ENCODE measurements around the gene WNT7B.

The WNT7B gene

DNA sequence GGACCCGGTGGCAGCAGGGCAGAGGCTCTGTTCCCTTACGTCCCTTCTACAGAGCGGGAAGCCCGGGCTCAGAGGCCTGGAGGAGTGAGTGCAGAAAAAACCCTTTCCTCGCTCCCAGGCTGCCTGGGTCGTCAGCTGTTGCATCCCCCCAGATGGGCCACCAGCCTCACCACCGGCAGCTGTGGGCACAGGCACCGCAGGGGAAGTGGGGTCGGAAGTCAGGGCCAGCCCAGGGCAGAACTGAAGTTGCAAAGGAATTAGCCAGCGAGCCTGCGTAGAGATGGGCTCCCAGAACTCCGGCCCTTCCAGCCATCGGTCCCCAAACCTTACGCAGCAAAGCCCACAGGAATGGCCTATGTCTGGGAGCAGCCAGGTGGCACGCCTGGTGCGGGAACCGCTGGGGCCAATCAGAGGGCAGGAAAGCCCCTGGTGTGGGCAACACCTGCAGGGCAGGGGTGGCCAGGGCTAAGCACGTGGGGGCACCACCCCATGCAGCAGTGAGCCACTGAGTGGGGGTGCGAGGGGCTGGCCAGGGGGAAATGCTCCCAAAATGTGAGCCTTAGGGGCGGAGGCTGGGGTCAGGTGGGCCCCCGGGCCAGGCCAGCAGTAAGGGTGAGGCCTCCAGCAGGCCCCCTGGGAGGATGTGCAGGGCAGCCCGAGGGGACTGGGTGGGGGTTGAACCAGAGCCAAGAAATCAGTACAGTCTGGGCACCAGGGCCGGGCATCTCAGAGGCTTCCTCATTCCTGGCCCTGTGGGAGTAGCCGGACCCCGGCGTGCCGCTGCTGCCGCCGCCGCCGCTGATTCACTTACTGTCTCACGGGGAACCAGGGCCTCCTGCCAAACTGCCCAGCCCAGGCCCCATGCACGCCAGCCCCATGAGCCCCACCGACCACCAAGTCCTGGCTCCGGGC is 58.2 kb downstream of the WNT7B start:
- POLR2A ChIA-PET, result no interaction called here
- Histone ChIP-seq H3K27ac (ENCODE audit: insufficient read depth in 1 of 2, low read depth in 1 of 2, low read length in 2 of 2, poor library complexity in 1 of 2, severe bottlenecking in 2 of 2) (no peak overlapping the region), H3K36me3 (ENCODE audit: control insufficient read depth in 4 of 4, insufficient read depth in 4 of 4, low read length in 3 of 4) (no peaks in the 10 kb centered on the region), H3K4me1 (ENCODE audit: control extremely low read depth in 1 of 4, control insufficient read depth in 4 of 4, insufficient read depth in 4 of 4, low read length in 3 of 4) (peaks cover 0 to 16% (median 13%) of the 10 kb centered on the region in 4 experiments), H3K27me3 (replicated peaks in 2 of 5; ENCODE audit: control insufficient read depth in 4 of 5, insufficient read depth in 5 of 5, low read length in 4 of 5) (peaks cover 0 to 5% (median 0%) of the 10 kb centered on the region in 5 experiments), H3K4me3 (ENCODE audit: control insufficient read depth in 1 of 7, extremely low read depth in 1 of 7, insufficient read depth in 4 of 7, low read depth in 2 of 7, low read length in 6 of 7) (peak overlapping the region in 1 of 7 experiments; percentile 33), H3K9me3 (ENCODE audit: control extremely low read depth in 1 of 5, control insufficient read depth in 4 of 5, insufficient read depth in 2 of 5, low read depth in 1 of 5, low read length in 4 of 5) (peaks cover 0 to 11% (median 7%) of the 10 kb centered on the region in 5 experiments)
- WGBS (ENCODE audit: insufficient coverage), result 58% methylated on average over 35 of the region's 35 CpGs
- peak; percentile 45 to 88 (median 87) for DNase-seq
- CTCF ChIA-PET, result no interaction called here

DNA sequence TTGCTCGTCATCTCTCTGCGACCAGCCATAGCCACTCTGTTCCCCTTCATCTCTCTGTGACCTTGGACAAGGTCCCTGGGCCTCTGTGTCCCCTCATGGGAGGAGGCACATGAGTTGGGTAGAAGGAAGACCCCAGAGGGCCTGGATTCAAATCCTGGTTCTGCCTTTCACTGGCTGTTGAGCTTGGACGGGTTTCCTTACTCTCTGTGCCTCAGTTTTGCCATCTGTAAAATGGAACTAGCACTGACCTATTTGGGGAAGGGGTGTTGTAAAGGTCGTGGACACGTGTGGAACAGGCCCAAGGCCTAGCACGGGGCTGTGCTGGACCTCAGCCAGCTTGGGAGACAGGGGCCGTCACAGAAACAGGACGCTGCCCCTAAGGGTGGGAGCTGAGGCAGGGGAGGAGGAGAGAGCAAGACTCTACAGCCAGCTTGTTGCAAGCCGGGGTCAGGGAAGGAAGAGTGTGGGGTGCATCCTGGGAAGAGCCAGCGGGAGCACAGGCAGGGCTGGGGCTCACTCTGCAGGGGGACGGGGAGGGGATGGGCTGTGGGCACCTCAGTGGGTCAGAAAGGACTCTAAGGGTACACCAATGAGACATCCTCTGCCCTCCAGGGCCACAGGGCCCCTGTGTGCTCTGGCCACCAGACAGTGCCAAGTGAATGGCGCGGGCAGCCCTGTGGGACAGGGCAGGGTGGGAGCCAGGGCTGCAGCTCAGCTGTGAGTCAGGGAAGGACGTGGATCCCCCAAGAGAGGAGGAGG is 59.1 kb downstream of the WNT7B start:
- peaks cover 0 to 16% (median 13%) of the 10 kb centered on the region in 4 experiments for H3K4me1 ChIP-seq (ENCODE audit: control extremely low read depth in 1 of 4, control insufficient read depth in 4 of 4, insufficient read depth in 4 of 4, low read length in 3 of 4)
- H3K4me3 ChIP-seq (ENCODE audit: control insufficient read depth in 1 of 7, extremely low read depth in 1 of 7, insufficient read depth in 4 of 7, low read depth in 2 of 7, low read length in 6 of 7), result peak overlapping the region in 1 of 7 experiments; percentile 12
- no peaks in the 10 kb centered on the region for H3K36me3 ChIP-seq (ENCODE audit: control insufficient read depth in 4 of 4, insufficient read depth in 4 of 4, low read length in 3 of 4)
- peaks cover 0 to 11% (median 7%) of the 10 kb centered on the region in 5 experiments for H3K9me3 ChIP-seq (ENCODE audit: control extremely low read depth in 1 of 5, control insufficient read depth in 4 of 5, insufficient read depth in 2 of 5, low read depth in 1 of 5, low read length in 4 of 5)
- ChIA-PET POLR2A (no interaction called here), CTCF (interaction anchor here (0.5 to 0.6 kb wide), 2 partner anchors 52 to 838 kb away, joined by 3 read pairs; no protein-coding TSS in a partner anchor)
- 77% methylated on average over 12 of the region's 14 CpGs for WGBS (ENCODE audit: insufficient coverage)
- no peak for DNase-seq
- H3K27me3 ChIP-seq (replicated peaks in 2 of 5; ENCODE audit: control insufficient read depth in 4 of 5, insufficient read depth in 5 of 5, low read length in 4 of 5), result peaks cover 0 to 5% (median 0%) of the 10 kb centered on the region in 5 experiments
- no peak overlapping the region for H3K27ac ChIP-seq (ENCODE audit: insufficient read depth in 1 of 2, low read depth in 1 of 2, low read length in 2 of 2, poor library complexity in 1 of 2, severe bottlenecking in 2 of 2)

- POLR2A ChIA-PET, result no interaction called here
Observed at GRCh38 chr22:45917146-45917545, 59.8 kb downstream of the WNT7B start.

GRCh38 chr22:45916515-45916914 is 60.4 kb downstream of the WNT7B start:
- Histone ChIP-seq H3K27ac (ENCODE audit: insufficient read depth in 1 of 2, low read depth in 1 of 2, low read length in 2 of 2, poor library complexity in 1 of 2, severe bottlenecking in 2 of 2) (no peak overlapping the region), H3K27me3 (replicated peaks in 2 of 5; ENCODE audit: control insufficient read depth in 4 of 5, insufficient read depth in 5 of 5, low read length in 4 of 5) (peaks cover 0 to 8% (median 0%) of the 10 kb centered on the region in 5 experiments), H3K36me3 (ENCODE audit: control insufficient read depth in 4 of 4, insufficient read depth in 4 of 4, low read length in 3 of 4) (no peaks in the 10 kb centered on the region), H3K9me3 (ENCODE audit: control extremely low read depth in 1 of 5, control insufficient read depth in 4 of 5, insufficient read depth in 2 of 5, low read depth in 1 of 5, low read length in 4 of 5) (peaks cover 0 to 11% (median 7%) of the 10 kb centered on the region in 5 experiments), H3K4me1 (ENCODE audit: control extremely low read depth in 1 of 4, control insufficient read depth in 4 of 4, insufficient read depth in 4 of 4, low read length in 3 of 4) (peaks cover 0 to 16% (median 13%) of the 10 kb centered on the region in 4 experiments), H3K4me3 (ENCODE audit: control insufficient read depth in 1 of 7, extremely low read depth in 1 of 7, insufficient read depth in 4 of 7, low read depth in 2 of 7, low read length in 6 of 7) (no peak overlapping the region)
- ChIA-PET CTCF (no interaction called here), POLR2A (no interaction called here)
- WGBS (ENCODE audit: insufficient coverage), result 89% methylated on average over 2 of the region's 7 CpGs
- no peak for DNase-seq

More at GRCh38 chr22:45917146-45917545, 59.8 kb downstream of the WNT7B start:
- Histone ChIP-seq H3K4me3 (ENCODE audit: control insufficient read depth in 1 of 7, extremely low read depth in 1 of 7, insufficient read depth in 4 of 7, low read depth in 2 of 7, low read length in 6 of 7) (no peak overlapping the region), H3K27ac (ENCODE audit: insufficient read depth in 1 of 2, low read depth in 1 of 2, low read length in 2 of 2, poor library complexity in 1 of 2, severe bottlenecking in 2 of 2) (no peak overlapping the region), H3K27me3 (replicated peaks in 2 of 5; ENCODE audit: control insufficient read depth in 4 of 5, insufficient read depth in 5 of 5, low read length in 4 of 5) (peaks cover 0 to 5% (median 0%) of the 10 kb centered on the region in 5 experiments), H3K36me3 (ENCODE audit: control insufficient read depth in 4 of 4, insufficient read depth in 4 of 4, low read length in 3 of 4) (no peaks in the 10 kb centered on the region), H3K9me3 (ENCODE audit: control extremely low read depth in 1 of 5, control insufficient read depth in 4 of 5, insufficient read depth in 2 of 5, low read depth in 1 of 5, low read length in 4 of 5) (peaks cover 0 to 11% (median 7%) of the 10 kb centered on the region in 5 experiments), H3K4me1 (ENCODE audit: control extremely low read depth in 1 of 4, control insufficient read depth in 4 of 4, insufficient read depth in 4 of 4, low read length in 3 of 4) (peaks cover 0 to 16% (median 13%) of the 10 kb centered on the region in 4 experiments)
- no peak for DNase-seq
- CTCF ChIA-PET, result interaction anchor here (0.5 to 0.6 kb wide), 2 partner anchors 51 to 279 kb away, joined by 3 to 4 read pairs; no protein-coding TSS in a partner anchor
- WGBS (ENCODE audit: insufficient coverage), result 87% methylated on average over 12 of the region's 12 CpGs

DNA sequence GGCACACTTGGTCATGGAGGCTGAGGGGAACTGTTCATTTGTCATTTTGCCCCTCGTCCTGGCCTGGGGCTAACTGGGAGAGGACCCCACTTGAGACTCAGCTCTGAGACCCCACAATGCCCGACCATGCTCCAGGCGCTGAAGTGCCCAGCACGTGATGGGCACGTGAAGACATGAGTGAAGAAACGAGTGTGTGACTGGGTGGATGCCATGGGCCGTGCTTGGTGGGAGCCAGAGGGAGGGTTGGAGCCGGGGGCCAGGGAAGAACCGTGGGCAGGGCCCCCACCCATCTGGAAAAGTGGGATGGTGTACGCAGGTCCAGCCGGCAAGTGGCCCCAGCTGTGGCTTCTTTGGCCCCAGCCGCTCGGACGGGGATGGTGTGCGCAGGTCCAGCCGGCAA is 61.1 kb downstream of the WNT7B start:
- POLR2A ChIA-PET, result no interaction called here

GRCh38 chr22:45915151-45915550 is 61.8 kb downstream of the WNT7B start:
- Histone ChIP-seq H3K27me3 (replicated peaks in 2 of 5; ENCODE audit: control insufficient read depth in 4 of 5, insufficient read depth in 5 of 5, low read length in 4 of 5) (peaks cover 0 to 9% (median 0%) of the 10 kb centered on the region in 5 experiments), H3K4me1 (ENCODE audit: control extremely low read depth in 1 of 4, control insufficient read depth in 4 of 4, insufficient read depth in 4 of 4, low read length in 3 of 4) (peaks cover 0 to 16% (median 13%) of the 10 kb centered on the region in 4 experiments), H3K36me3 (ENCODE audit: control insufficient read depth in 4 of 4, insufficient read depth in 4 of 4, low read length in 3 of 4) (no peaks in the 10 kb centered on the region), H3K4me3 (ENCODE audit: control insufficient read depth in 1 of 7, extremely low read depth in 1 of 7, insufficient read depth in 4 of 7, low read depth in 2 of 7, low read length in 6 of 7) (no peak overlapping the region), H3K27ac (ENCODE audit: insufficient read depth in 1 of 2, low read depth in 1 of 2, low read length in 2 of 2, poor library complexity in 1 of 2, severe bottlenecking in 2 of 2) (no peak overlapping the region), H3K9me3 (ENCODE audit: control extremely low read depth in 1 of 5, control insufficient read depth in 4 of 5, insufficient read depth in 2 of 5, low read depth in 1 of 5, low read length in 4 of 5) (peaks cover 0 to 11% (median 7%) of the 10 kb centered on the region in 5 experiments)
- POLR2A ChIA-PET, result interaction anchor here (0.6 kb wide), 1 partner anchor 121 kb away, joined by 3 read pairs; no protein-coding TSS in a partner anchor
- DNase-seq, result no peak
- CTCF ChIA-PET, result no interaction called here
- no CpG with 5 or more reads among the region's 2 CpGs for WGBS (ENCODE audit: insufficient coverage)

More for the DNA sequence above, 61.1 kb downstream of the WNT7B start:
- H3K4me3 ChIP-seq (ENCODE audit: control insufficient read depth in 1 of 7, extremely low read depth in 1 of 7, insufficient read depth in 4 of 7, low read depth in 2 of 7, low read length in 6 of 7), result no peak overlapping the region
- H3K27ac ChIP-seq (ENCODE audit: insufficient read depth in 1 of 2, low read depth in 1 of 2, low read length in 2 of 2, poor library complexity in 1 of 2, severe bottlenecking in 2 of 2), result no peak overlapping the region
- CTCF ChIA-PET, result no interaction called here
- H3K27me3 ChIP-seq (replicated peaks in 2 of 5; ENCODE audit: control insufficient read depth in 4 of 5, insufficient read depth in 5 of 5, low read length in 4 of 5), result peaks cover 0 to 9% (median 0%) of the 10 kb centered on the region in 5 experiments
- WGBS (ENCODE audit: insufficient coverage), result 99% methylated on average over 11 of the region's 16 CpGs
- peaks cover 0 to 11% (median 7%) of the 10 kb centered on the region in 5 experiments for H3K9me3 ChIP-seq (ENCODE audit: control extremely low read depth in 1 of 5, control insufficient read depth in 4 of 5, insufficient read depth in 2 of 5, low read depth in 1 of 5, low read length in 4 of 5)
- H3K4me1 ChIP-seq (ENCODE audit: control extremely low read depth in 1 of 4, control insufficient read depth in 4 of 4, insufficient read depth in 4 of 4, low read length in 3 of 4), result peaks cover 0 to 16% (median 13%) of the 10 kb centered on the region in 4 experiments
- no peaks in the 10 kb centered on the region for H3K36me3 ChIP-seq (ENCODE audit: control insufficient read depth in 4 of 4, insufficient read depth in 4 of 4, low read length in 3 of 4)
- DNase-seq, result no peak
